ENCODE data around the gene GABARAP.

GABARAP gene

GRCh38 chr17:7223375-7223774 lies 18.9 kb downstream of the GABARAP start:
- no peak for DNase-seq (ENCODE audit: extremely low read depth in 1 of 2, low read depth in 1 of 2)

- no peak for DNase-seq (ENCODE audit: extremely low read depth in 1 of 2, low read depth in 1 of 2)
Observed at GRCh38 chr17:7222972-7223292, 19.3 kb downstream of the GABARAP start.

GRCh38 chr17:7222093-7222971 lies 19.9 kb downstream of the GABARAP start:
- DNase-seq (ENCODE audit: extremely low read depth in 1 of 2, low read depth in 1 of 2) = no peak

- no peak for DNase-seq (ENCODE audit: extremely low read depth in 1 of 2, low read depth in 1 of 2)
Observed at GRCh38 chr17:7221278-7222092, 20.8 kb downstream of the GABARAP start.

GRCh38 chr17:7220593-7221277 lies 21.5 kb downstream of the GABARAP start:
- DNase-seq (ENCODE audit: extremely low read depth in 1 of 2, low read depth in 1 of 2) = peak in 1 of 2 donors; percentile 27

DNA sequence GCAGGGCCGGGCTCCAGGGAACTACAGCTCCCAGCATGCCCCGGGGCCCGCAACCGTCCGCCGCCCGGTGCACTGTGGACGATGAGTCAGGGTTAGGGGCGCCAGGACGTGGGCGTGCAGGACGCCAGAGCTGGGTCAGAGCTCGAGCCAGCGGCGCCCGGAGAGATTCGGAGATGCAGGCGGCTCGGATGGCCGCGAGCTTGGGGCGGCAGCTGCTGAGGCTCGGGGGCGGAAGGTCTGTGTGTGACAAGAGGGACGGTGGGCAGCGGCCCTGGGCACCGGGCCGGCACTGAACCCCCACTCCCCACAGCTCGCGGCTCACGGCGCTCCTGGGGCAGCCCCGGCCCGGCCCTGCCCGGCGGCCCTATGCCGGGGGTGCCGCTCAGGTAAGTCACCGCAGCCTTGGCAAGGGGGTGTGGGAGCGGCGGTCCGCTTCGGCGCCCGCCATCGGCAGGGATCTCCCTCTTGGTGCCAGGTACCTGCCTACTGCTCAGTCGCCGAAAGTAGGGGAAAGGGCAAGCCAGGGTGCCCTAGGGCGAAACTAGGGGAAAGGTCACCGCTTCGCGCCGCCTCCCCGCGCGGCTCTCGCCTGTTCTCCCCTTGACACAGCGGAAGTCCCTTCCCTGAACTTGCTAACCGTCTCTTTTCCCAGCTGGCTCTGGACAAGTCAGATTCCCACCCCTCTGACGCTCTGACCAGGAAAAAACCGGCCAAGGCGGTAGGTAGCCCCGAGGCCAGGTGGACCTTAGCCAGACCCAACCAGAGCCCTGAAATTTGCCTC lies 22.2 kb downstream of the GABARAP start, which contains the start of the genes ACADVL and DLG4:
Gene ACADVL, plus strand, starts transcription at position 127 of the 781 bp plus-strand sequence. Its CDS starts 47 bp downstream, at position 174.
Gene DLG4, minus strand, starts transcription at position 25 of the 781 bp plus-strand sequence.
- DNase-seq (ENCODE audit: extremely low read depth in 1 of 2, low read depth in 1 of 2) = peak in 1 of 2 donors; percentile 65

DNA sequence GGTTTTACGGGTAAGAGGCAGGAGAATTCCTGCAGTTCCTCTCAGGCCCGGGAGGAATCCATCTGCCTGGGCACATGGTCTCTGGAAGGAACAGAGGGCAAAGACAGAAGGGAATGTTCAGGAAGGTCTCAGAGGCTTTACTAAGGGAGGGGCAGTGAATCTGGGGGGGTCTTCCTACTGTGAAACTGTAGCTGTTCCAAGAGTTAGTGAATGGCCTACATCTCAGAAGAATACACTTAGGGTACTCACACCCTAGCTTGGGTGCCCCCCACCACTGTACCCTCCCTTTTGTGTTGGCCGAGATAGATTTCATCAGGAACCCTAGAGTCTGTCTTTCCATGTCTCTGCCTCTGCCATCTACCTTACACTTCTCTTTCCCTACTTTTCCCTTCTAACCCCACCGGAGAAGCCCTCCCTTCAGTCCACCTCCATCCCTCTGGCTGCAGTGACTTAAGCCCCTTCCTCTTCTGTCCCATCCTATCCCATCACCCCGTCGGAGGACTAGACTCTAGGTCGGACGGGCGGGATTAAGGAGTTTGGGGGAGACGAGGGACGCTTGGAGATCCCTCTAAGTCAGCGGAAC lies 22.9 kb downstream of the GABARAP start:
- DNase-seq (ENCODE audit: extremely low read depth in 1 of 2, low read depth in 1 of 2) = no peak

DNA sequence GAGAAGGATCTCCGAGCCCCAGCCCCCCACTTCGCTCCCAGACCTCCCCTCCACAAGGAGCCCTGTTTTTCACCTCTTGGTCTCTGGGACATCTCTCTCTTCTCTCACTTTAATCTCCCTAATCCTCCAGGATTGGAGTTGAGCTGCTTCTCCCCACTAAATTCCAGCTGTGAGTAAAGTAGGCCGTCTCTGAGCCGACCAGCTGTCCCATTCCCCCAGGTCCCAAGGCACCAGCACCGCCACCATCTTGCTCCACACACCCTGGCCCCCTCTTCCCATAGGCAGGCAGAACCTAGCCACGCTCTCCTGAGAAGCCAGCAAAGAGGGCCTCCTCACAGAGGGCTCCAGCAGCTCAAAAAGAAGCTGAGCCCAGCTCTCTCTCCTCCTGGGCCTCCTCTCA lies 23.5 kb downstream of the GABARAP start:
- DNase-seq (ENCODE audit: extremely low read depth in 1 of 2, low read depth in 1 of 2) = no peak

GRCh38 chr17:7218166-7218565 lies 24.1 kb downstream of the GABARAP start:
- no peak for DNase-seq (ENCODE audit: extremely low read depth in 1 of 2, low read depth in 1 of 2)

- DNase-seq (ENCODE audit: extremely low read depth in 1 of 2, low read depth in 1 of 2) = no peak
Observed at GRCh38 chr17:7217113-7217987, 24.9 kb downstream of the GABARAP start.

GRCh38 chr17:7216242-7217112 lies 25.8 kb downstream of the GABARAP start:
- no peak for DNase-seq (ENCODE audit: extremely low read depth in 1 of 2, low read depth in 1 of 2)

GRCh38 chr17:7215652-7216180 lies 26.5 kb downstream of the GABARAP start:
- DNase-seq (ENCODE audit: extremely low read depth in 1 of 2, low read depth in 1 of 2) = no peak

GRCh38 chr17:7215136-7215638 lies 27.1 kb downstream of the GABARAP start:
- no peak for DNase-seq (ENCODE audit: extremely low read depth in 1 of 2, low read depth in 1 of 2)

GRCh38 chr17:7214300-7215135 lies 27.7 kb downstream of the GABARAP start:
- peak; percentile 98 to 99 for DNase-seq (ENCODE audit: extremely low read depth in 1 of 2, low read depth in 1 of 2)

DNA sequence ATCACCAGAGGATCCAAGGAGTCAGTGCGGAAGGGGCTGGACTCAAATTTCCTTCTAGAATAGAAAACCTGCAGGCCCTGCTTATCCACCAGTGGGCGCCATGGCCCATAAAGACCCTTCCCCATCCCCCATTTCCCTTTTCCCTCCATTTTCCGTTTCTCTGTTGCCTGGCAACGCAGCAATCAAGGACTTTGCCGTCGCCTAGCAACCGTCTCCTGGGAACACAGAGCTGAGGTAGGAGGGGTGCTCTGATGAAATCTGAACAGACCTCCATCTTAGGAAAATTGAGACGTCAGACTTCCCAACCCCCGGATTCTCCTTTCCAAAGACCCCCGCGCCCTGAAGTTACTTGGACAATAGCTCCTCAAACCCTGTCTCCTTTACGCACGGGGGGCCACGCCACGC lies 28.4 kb downstream of the GABARAP start:
- peak in 1 of 2 donors; percentile 70 for DNase-seq (ENCODE audit: extremely low read depth in 1 of 2, low read depth in 1 of 2)

GRCh38 chr17:7211491-7212273 lies 30.6 kb downstream of the GABARAP start:
- no peak for DNase-seq (ENCODE audit: extremely low read depth in 1 of 2, low read depth in 1 of 2)

Measured in activated CD8-positive, alpha-beta memory T cell treated with anti-CD3 and anti-CD28 coated beads for 1 hour (primary cell).